Left kidney (tissue), 2 donors: ENCODE results near the gene SFSWAP. TPM values are rescaled to one million over a fixed set of nuclear protein-coding genes. Genes with fewer than 3 reads are reported as not detected.
"Not testable (repeated sequence)": the region's sequence is repeated elsewhere in the genome, so short reads cannot be mapped to it uniquely, and the experiment has no call there.

Source experiments
- DNase-seq: peaks from one replicate; pipeline ENCODE4 v3.0.0-alpha.2; 2013
- polyA plus RNA-seq: library from polyadenylated mRNA; unstranded; fragments of 120-200 nt; gene quantifications from one replicate; pipeline ENCODE4 v1.2.1, GENCODE V29; 2013; ENCODE audit not compliant: insufficient read length

Gene SFSWAP
- polyA plus RNA-seq, 1 donor: 52.6 TPM

DNA sequence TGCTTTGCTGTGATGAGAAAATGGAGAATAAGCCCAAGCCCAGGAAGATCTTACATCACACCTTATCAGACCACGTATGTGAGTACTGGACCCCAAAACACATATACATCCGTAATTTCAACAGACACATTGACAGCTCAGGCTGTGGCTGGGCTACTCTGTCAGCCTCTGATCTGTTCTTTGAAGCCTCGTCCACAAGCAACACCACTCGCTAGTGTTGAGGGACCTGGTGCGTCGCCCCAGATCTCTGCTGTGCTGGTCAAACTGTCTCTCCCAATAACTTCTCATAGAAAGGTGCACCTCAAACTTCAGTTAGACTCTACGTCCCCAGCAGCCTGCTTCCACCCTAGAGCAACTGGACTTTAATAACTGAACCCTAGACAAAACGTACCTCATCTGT, 10.6 kb upstream of the SFSWAP start:
- DNase-seq: no peak

DNA sequence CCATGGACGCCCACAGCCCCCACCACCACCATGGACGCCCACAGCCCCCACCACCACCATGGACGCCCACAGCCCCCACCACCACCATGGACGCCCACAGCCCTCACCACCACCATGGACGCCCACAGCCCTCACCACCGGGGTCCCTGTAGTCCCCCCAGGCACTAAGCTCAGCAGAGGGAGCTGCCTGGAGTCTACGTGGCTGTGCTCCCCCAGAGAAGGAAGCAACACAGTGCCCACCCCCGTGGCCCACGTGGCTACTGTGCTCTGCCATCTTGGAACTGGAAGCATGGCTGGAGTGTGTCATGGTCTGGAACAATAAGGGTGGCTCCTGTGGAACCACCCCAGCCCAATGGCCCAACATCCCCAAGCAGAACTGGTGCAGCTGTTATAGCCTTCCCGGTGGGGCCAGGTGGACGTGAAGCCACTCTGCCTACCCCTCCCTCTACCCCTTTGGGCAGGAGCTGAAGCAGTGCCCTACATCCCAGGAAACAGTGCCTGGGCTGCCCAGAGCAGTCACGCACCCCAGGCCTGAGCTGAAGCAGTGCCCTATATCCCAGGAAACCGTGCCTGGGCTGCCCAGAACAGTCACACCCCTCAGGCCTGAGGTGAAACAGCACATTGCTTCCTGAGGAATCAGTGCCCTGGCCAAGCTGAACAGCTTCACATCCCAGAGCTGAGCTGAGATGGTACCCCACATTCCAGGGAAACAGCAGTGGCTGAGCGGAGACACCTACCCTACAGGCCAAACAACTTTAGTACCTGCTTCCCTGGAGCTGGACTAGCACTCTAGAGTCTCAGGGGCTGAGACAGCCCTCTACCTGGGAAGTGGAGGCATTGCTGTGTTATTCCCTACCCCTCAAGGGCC, 9.0 kb upstream of the SFSWAP start:
- DNase-seq: no peak

DNA sequence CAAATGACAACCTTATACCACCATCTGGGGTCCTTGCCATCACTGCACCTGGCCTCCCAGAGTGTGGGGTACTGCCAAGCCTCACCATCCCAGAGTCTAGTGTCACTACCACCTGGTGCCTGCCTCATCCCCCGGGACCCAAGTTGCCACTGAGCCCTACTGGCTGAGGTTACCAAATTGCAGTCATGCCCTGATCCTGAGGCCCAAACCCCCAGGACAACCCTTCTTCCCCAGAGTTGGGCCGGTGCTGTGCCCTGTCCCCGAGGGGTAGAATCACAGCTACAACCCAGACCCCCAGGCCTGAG, 8.4 kb upstream of the SFSWAP start:
- no peak for DNase-seq

DNA sequence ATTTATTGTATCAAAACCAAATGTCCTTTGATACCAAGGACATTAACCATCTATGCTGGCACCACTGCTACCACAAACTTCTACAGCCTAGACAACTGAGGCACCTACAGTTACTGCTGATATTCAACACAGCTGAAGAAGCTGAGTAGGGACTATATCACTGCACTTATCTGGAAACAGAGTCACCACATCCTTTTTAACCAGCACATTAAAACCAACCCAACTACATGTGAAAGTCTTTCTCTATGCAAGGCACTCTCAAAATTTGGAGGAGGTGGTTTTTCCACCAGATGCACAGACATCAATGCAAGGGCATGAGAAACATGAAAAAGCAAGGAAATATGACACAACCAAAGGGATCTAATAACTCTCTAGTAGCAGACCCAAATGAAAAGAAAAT, 7.7 kb upstream of the SFSWAP start:
- no peak for DNase-seq

DNA sequence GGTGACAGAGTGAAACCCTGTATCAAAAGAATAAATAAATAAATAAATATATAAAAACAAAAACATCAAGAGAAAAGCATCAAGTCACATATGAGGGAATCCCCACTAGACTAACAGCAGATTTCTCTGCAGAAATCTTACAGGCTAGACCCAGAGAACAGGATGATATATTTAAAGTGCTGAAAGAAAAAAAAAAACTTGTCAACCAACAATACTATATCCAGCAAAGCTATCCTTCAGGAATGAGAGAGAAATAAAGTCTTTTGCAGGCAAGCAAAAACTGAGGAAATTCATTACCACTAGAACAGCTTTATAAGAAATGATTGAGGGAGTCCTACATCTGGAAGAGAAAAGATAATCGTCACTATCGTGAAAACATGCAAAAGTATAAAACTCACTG, 6.4 kb upstream of the SFSWAP start:
- DNase-seq: no peak

DNA sequence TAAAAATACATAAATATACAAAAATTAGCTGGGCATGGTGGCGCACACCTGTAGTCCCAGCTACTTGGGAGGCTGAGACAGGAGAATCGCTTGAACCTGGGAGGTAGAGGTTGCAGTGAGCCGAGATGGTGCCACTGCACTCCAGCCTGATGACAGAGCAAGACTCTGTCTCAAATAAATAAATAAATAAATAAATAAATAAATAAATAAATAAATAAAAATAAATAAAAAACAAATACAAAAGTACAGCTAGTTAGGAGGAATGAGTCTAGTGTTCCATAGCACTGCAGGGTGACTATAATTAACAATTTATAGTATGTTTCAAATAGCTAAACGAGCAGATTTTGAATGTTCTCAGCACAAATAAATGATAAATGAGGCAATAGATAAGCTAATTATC, 4.2 kb upstream of the SFSWAP start:
- not testable (repeated sequence) for DNase-seq

DNA sequence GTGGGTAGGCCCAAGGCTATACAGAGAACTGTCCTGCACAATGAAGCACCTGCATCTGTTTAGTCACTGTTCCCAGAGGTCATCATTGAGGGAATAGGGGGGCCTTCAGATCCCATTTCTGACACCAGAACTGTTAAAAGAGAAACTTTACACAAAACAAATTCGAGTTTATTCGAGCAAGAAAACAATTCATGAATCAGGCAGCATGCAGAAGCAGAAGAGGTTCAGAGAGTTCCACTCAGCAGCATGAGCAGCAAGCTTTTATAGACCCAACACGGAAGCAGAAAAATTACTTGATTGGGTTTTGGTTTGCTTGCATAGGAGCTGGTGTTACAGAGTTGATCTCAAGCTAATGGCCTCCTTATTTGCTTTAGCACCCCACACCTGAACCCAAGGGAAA, 1.7 kb upstream of the SFSWAP start:
- no peak for DNase-seq

DNA sequence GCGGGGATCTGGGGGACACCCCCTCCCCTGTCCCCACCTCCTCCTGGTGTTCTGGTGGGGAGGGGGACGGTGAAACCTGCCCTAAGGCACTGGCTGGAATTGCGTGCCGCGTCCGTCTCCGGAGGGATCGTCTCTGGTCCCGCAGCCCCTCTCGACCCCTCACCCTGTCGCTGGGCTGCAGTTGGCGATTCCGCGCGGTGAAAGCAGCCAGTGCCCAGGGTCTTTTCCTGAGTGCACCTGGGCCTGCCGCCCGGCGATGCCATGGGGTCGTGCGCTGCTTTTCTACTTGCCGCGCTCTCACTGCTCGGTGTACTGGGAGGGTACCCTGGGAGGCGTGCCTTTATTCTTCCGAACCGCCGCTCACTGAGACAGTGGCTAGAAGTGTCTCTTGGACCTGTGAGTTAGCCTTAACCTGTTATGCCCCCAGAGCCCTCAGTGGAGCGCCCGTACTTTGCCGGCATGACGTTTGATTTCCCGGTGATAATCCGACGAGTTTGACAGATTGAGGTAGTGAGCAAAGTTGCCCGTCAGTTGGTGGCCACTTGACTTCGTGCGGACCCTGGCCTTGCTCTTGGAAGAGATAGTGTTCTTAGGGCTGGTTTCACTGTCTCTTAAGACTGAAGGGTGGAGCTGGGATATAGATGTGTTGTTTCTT, 788 bp downstream of the SFSWAP start:
- DNase-seq: no peak

DNA sequence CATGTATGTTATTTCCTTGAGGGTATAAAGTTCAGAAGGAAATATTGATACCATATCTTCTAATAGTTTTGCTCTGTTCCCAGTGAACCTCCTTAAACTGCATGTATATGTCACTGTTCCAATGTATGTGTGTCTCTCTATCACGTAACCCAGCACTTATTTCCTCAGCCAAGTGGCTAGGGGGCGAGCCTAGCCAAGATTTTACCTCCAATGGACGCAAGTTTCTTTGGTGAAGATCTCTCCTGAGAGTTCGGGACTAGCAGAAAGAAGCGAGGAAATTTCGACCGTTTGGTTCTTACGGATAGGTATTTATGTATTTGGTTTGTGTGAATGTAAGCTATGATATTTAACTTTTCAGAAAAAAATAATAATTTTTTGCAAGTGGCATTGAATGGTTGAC, 2.5 kb downstream of the SFSWAP start:
- no peak for DNase-seq

DNA sequence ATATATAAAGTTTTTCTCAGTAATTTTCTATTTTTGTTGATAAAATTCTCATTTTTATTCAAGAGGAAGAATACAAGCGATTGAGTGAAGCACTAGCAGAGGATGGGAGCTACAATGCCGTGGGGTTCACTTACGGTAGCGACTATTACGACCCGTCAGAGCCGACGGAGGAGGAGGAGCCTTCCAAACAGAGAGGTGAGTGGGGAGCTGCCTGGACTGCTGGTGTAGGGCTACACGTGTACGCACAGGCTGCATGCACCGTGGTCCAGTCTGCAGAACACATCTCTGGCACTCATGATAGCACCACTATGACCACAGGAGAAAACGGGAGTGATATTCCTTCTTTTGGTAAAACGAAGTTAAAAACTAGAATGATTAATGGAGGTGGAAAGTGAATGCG, 3.9 kb downstream of the SFSWAP start:
- no peak for DNase-seq

DNA sequence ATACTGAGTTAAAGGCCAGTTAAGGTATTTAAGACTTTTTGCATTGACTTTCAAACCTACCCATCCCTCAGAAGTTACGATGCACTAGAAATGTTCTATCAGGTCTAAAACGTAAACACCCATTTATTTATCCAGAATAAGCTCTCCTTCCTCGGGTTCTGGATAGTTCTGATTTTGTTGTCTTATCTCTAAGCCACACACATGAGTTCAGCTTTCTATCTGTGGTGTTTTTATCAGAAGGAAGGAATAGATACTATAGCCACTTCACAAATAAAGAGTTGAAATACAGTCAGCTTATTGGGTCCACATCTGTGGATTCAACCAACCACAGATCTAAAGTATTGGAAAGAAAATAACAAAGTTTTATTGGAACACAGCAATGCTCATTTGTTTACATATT, 5.4 kb downstream of the SFSWAP start:
- DNase-seq: no peak

DNA sequence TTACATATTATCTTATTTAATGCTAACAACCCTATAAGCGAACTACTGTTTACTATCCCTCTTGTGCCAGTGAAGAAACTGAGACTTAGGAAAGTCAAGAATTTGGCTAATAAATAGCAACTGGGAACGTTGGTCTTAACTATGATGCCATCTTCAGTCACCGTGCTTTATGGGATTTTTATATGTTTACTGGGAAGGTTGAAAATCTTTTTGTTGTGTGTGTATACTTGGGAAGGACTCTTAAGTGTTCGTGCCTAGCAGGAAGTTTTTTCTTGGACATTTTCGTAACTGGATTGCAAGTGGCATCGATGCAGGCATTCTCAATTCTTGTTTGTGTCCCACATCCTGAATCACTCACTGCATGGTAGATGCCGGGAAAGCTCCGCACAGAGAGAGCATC, 9.4 kb downstream of the SFSWAP start:
- DNase-seq: no peak

DNA sequence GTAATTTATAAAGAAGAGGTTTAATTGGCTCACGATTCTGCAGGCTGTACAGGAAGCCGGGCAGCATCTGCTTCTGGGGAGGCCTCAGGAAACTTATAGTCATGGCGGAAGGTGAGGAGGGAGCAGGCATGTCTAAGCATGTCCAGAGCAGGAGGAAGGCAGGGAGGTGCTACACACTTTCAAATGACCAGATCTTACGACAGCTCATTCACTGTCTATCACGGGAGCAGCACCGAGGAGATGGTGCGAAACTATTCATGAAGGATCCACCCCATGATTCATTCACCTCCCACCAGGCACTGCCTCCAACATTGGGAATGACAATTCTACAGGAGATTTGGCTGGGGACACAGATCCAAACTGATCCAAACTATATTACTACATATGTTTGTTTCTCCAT, 10.0 kb downstream of the SFSWAP start:
- DNase-seq: no peak

DNA sequence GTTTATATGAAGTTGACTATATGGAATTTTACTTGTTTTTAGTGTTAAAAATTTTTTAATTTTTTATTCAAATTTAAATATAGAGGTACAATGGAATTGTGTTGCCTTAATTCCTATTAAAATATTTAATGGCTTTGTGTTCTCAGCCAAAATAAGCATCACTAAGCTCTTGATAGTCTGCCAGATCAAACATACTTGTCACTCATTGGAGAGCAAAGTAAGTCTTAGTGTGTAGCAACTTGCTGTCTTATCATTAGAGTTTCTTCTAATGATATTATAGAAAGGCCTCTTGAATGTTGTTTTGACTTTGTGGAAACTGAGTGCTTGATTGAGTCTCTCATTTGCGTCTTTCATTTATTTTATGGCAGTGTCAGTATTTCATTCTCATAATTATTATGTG, 10.7 kb downstream of the SFSWAP start:
- no peak for DNase-seq

DNA sequence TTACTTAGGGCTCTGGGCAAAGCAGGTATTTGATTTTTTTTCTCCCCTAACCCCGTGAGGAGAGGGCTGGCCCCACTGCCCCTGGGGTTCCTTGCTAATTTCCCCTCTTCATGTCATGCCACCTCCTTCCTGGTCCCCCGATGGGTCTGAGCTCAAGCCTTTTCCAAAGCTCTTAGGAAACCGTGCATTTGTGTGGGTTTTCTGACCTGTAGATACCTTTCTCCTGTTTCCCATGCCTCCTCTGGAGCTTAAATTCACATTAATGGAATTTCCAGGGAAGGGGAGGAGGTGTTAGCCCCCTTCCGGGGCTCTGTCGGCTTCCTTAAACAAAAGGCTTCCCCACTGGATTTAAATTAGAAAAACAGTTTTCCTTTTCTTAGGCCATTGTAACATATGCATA, 12.6 kb downstream of the SFSWAP start:
- no peak for DNase-seq

DNA sequence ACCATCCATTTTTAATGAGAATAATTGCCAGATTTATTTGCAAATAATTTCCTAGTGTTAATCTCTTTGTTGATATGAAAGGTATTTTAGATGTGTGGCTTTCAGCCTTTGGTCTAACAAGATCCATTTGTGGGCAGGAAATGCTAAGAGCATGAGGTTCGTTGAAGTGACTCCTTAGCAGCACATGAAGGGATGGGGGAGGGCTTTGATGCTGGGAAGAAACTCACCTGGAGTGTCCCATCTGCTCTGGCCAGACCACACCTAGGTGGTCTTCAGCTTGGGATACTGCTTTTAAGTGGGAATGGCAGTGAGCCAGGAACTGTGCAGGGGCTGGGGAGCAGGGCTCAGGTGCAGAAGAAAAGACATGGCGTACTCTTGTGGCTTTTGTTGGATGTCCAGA, 13.6 kb downstream of the SFSWAP start:
- no peak for DNase-seq

DNA sequence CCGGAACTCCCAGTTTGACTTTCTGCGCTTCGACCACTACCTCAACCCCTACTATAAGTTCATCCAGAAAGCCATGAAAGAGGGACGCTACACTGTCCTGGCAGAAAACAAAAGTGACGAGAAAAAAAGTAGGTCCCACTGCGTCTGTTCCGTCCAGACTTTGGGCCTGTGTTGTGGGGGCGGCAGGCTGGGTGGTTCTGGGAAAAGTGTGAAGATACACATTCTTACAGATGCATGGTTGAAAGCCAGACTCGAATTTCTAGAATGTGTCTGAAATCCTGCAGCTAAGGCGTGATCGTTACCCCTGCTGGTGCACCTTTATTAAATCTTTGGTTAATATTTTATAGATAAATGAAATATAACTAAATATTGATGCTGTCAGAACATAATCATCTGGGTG, 14.6 kb downstream of the SFSWAP start:
- no peak for DNase-seq

DNA sequence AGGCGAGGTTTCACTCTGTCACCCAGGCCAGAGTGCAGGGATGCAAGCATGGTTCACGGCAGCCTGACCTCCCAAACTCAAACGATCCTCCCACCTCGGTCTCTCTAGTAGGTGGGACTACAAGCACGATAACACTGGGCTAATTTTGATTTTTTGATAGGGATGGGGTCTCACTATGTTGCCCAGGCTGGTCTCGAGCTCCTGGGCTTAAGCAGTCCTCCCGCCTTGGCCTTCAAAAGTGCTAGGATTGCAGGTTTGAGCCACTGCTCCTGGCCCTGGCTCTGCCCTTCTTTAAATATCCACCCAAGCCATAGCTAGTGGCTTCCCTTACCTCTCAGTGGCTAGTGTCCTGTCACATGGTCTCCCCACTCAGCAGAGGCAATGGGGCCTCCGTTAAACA, 17.8 kb downstream of the SFSWAP start:
- no peak for DNase-seq

DNA sequence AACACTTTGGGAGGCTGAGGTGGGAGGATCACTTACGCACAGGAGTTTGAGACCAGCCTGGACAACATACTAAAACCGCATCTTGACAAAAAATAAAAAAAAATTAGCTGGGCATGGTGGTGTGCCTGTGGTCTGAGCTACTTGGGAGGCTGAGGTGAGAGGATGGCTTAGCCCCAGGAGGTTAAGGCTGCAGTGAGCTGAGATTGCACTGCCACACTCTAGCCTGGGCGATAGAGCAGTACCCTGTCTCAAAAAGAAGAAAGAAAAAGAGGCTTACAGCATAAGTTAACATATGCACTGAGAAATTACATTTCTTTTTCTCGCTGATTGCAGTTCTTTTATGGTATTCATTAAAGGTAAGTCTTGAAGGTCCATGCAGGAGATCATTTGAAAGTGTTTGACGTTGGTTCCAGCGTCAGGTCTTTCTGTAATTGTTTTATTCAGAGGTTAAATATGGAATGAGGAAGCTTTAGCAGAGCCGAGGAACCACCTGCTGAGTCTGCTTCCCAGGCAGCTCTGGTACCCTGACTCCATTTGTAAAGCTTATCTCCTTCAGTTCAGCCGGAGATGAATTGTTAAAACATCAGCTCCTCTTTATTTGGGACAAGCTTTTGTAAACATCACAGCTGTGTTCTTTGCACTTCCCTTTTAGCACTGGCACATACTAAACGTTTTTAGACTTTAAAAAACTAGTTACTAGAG, 18.5 kb downstream of the SFSWAP start:
- no peak for DNase-seq

DNA sequence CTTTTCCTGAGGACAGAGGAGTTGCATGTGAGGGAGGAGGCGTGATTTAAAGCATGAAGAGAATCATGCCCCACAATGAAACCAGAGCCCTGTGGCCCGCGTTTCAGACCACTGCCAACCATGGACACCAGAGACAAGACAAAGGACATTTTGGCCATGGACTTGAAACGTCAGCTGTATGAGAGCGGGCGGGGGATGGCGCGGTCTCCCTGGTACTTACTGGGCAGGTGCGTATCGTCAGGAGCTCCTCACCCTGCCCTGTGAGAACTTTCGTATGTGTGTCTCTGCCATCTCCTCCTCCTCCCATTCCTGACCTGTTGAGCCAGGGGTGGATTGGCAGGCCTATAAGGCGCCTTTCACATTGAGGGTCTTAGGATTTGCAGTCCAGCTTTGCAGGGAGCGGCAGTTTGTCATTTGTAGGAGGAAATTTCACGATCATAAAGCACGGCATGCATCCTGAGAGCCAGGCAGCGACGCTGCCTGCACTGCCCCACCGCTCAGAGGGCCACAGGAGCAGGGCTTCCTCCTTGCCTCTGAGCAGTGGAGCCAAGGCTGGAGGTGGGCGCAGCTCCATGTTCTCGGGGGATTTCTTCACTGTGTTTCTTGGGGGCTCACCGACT, 22.2 kb downstream of the SFSWAP start:
- DNase-seq: no peak

DNA sequence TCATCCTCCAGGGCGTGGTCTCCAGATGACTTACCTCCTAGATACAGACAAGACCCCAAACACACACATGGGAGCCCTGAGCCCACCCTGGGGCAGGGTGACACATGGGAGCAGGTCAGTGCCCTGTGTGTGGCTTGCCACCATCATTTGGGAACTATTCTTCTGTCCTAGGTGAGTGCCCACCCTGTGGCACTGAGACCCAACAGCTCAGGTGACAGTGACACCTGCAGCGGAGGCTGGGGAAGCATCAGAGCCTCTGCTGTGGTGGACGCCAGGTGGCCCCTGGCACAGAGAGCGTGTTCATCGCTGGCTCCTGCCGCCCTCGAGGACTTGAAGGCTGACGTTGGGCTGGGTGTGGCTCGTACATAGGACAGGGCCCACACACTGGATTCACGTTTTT, 23.0 kb downstream of the SFSWAP start:
- no peak for DNase-seq

DNA sequence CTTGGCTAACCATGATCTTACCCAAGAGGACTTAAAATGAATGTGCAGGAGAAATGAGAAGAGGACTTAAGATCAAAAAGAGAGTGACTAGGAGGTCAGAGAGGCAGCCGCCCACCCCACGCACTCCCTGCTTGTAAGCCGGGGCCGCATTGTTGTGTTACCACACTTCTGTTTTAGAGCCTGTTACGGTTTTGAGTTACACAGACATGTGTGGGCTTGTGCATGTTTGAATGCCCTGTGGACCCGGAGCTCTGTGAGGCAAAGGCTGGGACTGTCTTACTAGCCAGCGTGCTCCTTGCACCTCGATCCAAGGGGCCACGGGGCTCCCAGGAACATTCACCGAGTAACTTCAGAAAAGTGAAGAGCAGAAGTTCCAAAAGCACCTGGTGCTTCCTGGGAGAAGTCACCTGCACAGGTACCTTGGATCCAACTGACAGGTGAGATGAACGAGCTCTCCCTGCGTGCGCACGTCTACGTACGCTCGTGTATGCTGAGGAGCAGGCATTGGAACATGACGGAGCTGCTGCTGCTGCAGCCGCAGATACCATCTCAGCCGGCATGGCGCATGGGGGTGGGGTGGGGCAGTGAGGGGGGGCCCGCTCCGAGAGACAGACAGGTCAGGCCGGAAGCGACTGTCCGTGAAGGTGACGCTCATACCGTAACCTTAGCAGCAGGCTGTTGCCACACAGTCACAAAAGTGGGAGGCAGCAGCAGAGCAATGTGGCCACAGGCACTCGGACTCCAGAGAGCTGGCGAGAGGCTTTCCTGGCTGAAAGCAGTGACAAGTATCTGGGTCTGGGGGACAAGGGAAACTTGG, 23.7 kb downstream of the SFSWAP start:
- no peak for DNase-seq
